ENCODE measurements around the gene VLDLR.
"Not testable (repeated sequence)": the region's sequence is repeated elsewhere in the genome, so short reads cannot be mapped to it uniquely, and the experiment has no call there.

Gene VLDLR

GRCh38 chr9:2704504-2704903, 82.9 kb downstream of the VLDLR start:
- no peak for DNase-seq (ENCODE audit: low spot score)
- in situ Hi-C loops (cut with MboI; ENCODE audit: low sequenced_read_pairs, unreplicated experiment) = no loop called here
- no peak for TF ChIP-seq CTCF (IDR thresholded peaks at IDR 0.05; ENCODE audit: borderline replicate concordance, control extremely low read depth, extremely low read depth, insufficient read depth, missing control alignments)

- in situ Hi-C loops (cut with MboI; ENCODE audit: low sequenced_read_pairs, unreplicated experiment); DNase-seq (ENCODE audit: low spot score): not testable (repeated sequence)
Measured at GRCh38 chr9:2707256-2707655, 85.7 kb downstream of the VLDLR start.

All from GM13976 (cell line).